Mucosa of gallbladder (tissue), 1 donor: Measurements from ENCODE around the gene METTL17. TPM values are rescaled to one million over a fixed set of nuclear protein-coding genes. Genes with fewer than 3 reads are reported as not detected.
"Not testable (repeated sequence)": the region's sequence is repeated elsewhere in the genome, so short reads cannot be mapped to it uniquely, and the experiment has no call there.

Source experiments
- DNase-seq: peaks from one replicate; pipeline ENCODE4 v3.0.0-alpha.2; 2020; ENCODE audit warnings: low spot score
- total RNA-seq: library from RNA; stranded (reverse); gene quantifications from one replicate; pipeline ENCODE4 v1.2.1, GENCODE V29; 2021
- donor health status: DM: no; HTN: no; CAD: no.

The METTL17 gene
- total RNA-seq, 1 donor from 2014 or later = 57.3 TPM

- DNase-seq = no peak
Observed at GRCh38 chr14:20996521-20996920, 6.7 kb downstream of the METTL17 start.

DNA sequence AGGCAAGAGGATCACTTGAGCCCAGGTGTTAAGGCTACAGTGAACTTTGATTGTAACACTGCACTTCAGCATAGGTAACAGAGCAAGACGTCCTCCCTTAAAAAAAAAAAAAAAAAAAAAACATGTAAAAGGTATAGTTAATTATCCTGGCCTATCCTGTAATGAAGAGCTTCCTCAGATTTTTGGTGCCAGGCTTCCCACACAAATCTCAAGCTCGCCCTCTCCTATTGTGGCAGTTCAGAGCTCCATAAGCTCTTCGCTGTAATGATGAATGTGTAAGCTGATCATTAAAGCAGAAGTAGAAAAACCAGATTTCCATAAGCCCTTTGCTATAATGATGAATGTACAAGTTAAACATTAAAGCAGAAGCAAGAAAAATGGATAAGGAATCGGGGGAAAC lies 7.3 kb downstream of the METTL17 start:
- no peak for DNase-seq

- no peak for DNase-seq
Observed at GRCh38 chr14:20997564-20997963, 7.8 kb downstream of the METTL17 start.

DNA sequence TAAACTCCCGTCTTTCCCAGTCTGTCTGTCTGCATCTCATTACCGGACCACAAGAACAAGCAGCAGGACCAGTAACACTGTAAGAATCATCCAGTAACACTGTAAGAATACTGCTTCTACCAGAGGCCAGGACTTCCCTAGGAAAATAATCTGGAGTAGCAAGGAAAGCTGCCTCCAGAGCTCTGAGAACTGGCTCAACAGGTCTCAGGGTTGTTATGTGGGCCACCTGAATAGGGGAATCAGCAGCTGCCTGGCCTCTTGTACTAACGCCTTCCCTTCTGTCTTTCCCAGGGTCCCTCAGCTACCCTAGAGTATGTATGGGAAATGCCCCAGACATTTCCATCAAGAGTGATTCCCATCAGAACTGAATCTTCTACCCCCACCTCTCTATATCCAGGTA lies 8.4 kb downstream of the METTL17 start:
- no peak for DNase-seq

DNA sequence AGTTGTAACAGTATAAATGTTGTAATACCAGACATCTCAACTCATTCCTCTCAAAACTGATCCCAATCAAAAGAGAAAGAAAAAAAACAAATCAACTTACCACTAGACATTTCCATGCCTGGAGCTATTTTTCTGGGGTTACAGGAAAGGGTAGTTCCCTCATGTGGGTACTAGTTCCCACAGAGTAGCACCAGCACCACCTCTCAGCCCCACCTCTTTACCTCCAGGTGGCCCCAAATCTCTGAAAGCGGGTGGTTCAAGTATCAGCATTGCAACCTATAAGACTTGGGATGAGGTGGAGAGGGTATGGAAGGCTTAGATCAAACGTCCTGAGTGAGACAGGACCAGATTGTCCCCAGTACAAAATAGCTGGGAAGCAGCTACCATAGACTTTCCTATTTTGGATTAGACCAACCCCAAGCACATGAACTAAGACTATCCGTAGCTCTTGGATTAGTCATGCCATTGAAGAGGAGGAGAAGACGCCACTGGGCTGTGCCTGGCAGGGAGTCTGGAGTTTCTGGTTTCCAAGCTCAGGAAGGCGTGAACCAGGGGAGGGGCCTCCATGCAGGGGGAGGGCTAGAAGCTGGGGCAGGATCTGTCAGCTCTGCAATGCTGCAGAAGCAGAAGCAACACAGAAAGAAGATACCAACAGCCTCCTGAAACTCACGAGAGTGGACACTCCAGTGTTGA lies 9.0 kb downstream of the METTL17 start, which contains the start of gene SLC39A2:
SLC39A2 (plus strand) TSS at position 620 of the 693 bp plus-strand sequence. CDS start 154 bp downstream, outside the sequence.
- DNase-seq = peak; percentile 64

- no peak for DNase-seq
Observed at GRCh38 chr14:20999591-20999990, 9.8 kb downstream of the METTL17 start.

DNA sequence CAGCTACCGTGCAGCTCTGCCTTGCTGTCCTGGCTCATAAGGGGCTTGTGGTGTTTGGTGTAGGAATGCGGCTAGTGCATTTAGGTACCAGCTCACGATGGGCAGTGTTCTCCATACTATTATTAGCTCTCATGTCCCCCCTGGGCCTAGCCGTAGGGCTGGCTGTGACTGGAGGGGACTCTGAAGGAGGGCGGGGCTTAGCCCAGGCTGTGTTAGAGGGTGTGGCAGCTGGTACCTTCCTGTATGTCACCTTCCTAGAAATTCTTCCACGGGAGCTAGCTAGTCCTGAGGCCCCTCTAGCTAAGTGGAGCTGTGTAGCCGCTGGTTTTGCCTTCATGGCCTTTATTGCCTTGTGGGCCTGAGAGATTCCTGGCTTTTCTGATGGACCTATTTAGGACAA lies 11.4 kb downstream of the METTL17 start:
- no peak for DNase-seq

GRCh38 chr14:21003788-21004346 lies 14.1 kb downstream of the METTL17 start:
- no peak for DNase-seq

- DNase-seq = not testable (repeated sequence)
Observed at GRCh38 chr14:21009721-21010120, 19.9 kb downstream of the METTL17 start.

GRCh38 chr14:21011136-21011535 lies 21.4 kb downstream of the METTL17 start:
- no peak for DNase-seq

GRCh38 chr14:21014761-21015190 lies 25.0 kb downstream of the METTL17 start:
- peak; percentile 88 for DNase-seq

GRCh38 chr14:21015312-21015711 lies 25.5 kb downstream of the METTL17 start:
- DNase-seq = no peak

- no peak for DNase-seq
Observed at GRCh38 chr14:21016413-21017190, 26.8 kb downstream of the METTL17 start.

DNA sequence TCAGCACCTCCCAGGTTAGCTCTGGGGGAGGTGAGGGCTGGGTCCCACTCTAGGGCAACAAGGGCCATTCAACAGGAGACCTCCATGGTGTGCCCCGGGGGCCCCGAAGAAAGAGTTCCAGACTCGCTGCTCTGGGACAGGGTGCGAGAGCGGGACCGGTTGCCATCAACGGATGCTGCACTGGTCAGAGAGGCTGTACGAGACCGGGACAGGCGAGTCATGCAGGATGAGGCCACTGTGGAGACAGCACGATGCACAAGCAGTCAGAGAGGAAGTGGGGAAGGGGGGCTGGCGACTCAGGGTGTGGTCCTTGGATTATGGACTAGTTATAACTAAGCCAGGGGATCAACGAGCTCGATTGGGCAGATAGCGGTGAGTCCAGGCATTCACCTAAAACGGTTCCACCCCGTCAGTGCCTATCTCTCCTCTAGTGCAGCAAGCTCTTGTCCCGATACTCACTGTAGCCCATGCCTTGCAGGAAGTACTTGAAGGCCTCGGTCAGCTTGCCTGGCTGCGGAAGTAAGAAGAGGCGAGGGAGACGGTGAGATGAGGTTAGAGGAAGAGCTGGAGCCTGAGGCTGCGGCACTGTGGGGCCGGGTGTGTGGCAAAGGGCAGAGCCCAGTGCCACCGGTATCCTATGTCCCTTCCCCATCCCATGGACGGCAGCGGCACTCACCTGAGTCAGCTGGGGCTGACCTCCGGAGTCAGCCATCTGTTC lies 27.9 kb downstream of the METTL17 start:
- no peak for DNase-seq

GRCh38 chr14:21018286-21018685 lies 28.5 kb downstream of the METTL17 start:
- DNase-seq = no peak

- DNase-seq = no peak
Observed at GRCh38 chr14:21018781-21019180, 29.0 kb downstream of the METTL17 start.

- DNase-seq = no peak
Observed at GRCh38 chr14:21019366-21019765, 29.6 kb downstream of the METTL17 start.

DNA sequence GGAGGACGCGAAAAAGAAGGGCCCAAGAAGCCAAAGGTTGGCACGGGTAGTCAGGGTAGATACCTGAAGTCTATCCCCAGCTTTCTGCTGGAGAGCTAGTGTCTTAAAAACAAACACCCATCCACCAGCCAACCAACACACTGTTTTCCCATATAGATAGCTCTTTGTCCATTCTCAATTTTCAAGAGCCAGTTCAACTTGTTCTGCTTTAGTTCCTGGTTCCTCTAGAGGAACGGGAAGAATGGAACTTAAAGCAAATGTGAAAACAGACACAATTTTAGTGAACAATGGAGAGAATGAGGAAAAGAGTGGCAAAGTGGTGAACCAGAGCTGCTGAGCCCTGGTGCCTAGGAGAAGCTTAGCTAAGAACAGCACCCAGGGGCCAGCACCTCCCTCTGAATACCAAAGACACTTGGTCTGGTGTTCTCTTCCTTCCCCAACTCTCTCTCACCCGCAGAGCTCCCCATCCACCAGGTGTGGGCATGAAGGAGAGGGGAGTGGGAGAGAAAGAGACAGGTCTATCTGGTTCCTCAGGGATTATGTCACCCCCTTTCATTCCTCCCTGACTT lies 31.3 kb downstream of the METTL17 start:
- no peak for DNase-seq

DNA sequence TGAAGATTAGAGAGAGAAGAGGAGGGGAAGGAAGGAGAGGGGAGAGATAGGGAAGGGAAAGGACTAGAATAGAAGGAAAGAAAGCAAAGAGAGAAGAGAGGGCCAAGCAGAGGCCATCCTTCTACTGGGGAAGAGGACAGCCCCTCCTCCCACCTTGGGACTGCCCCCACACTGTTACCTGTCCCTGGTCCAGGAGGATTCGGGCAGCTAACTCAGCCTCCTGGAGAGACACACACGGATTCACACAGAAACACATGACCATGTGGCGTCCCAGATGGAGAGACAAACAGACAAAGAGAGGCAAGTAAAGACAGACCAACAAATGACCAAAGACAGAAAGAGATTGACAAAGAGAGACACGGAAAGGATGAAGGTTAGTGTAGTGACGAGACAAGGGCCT lies 32.9 kb downstream of the METTL17 start:
- no peak for DNase-seq

GRCh38 chr14:21023174-21023573 lies 33.4 kb downstream of the METTL17 start:
- DNase-seq = no peak

DNA sequence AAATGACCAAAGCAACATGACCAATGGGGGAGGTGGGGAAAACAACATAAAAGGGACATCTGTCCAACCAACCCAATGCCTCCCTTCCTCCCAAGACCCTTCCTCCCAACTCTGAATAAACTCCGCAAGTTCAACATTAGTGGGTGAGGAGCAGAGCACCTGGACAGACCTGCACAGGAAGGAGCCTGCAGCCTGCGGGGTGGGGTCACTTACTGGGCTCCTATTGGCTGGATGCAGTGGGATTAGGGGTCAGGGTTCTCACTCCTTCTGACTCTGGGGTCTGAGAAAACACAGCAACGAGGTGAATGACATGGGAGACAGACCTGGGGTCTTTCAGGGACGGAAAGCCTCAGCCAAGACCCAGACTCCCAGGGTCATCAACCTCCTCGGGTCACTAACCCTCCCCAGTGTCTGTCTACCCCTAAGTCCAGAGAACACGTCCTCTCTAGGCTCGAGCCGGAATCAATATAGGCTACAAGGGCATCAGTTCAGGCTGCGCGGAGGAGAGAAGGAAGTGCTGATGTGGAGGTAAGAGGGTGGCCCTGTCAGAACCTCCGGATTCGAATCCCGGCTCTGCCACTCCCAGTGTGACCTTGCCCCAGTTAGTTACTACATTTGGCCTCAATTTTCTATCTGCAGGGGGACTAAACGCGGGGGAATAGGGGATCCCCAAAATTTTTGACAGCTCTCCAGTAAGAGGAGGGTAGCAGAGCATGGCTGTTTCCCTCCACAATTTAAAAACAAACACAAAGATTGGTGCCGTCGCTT lies 34.2 kb downstream of the METTL17 start:
- DNase-seq = no peak
